OCI-LY1 (cell line): ENCODE results near the gene NBPF3.

ENCODE experiments used
- CTCF ChIP-seq: fragments of 200-600 bp; sonication (generic), shearing (Covaris generic); IDR thresholded peaks from 2 replicates; pipeline ENCODE4 v1.5.1; 2017; ENCODE audit warnings: mild to moderate bottlenecking, antibody characterized with exemption, low read length, moderate library complexity, mixed read lengths
- EZH2 ChIP-seq: fragments of 200-600 bp; sonication (generic), shearing (Covaris generic); IDR thresholded peaks from 2 replicates; pipeline ENCODE4 v1.8.0; 2017; ENCODE audit warnings: borderline replicate concordance, mixed run types, mild to moderate bottlenecking, antibody characterized with exemption, low read length, moderate library complexity, mixed read lengths

- TF ChIP-seq CTCF (no peak), EZH2 (no peak)
Measured at GRCh38 chr1:21499283-21499950, 59.5 kb downstream of the NBPF3 start.
